ENCODE measurements around the gene PSMD13.

Gene PSMD13

DNA sequence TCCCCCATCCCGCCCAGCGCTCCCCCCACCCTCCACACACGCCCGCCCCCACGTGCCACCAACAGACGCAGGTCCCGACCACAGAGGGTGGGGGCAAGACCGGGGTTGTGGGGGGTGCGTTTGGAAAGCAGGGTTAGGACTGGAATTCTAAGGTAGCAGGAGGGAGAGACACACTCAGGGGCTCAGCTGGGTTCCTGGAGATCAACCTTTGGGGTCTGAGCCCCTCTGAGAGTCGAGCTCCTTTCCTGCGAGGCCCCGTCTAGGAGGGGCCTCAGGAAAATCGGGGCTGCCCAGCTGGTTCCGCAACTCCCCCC, 52.6 kb downstream of the PSMD13 start:
- DNase-seq (ENCODE audit: low read depth): no peak

DNA sequence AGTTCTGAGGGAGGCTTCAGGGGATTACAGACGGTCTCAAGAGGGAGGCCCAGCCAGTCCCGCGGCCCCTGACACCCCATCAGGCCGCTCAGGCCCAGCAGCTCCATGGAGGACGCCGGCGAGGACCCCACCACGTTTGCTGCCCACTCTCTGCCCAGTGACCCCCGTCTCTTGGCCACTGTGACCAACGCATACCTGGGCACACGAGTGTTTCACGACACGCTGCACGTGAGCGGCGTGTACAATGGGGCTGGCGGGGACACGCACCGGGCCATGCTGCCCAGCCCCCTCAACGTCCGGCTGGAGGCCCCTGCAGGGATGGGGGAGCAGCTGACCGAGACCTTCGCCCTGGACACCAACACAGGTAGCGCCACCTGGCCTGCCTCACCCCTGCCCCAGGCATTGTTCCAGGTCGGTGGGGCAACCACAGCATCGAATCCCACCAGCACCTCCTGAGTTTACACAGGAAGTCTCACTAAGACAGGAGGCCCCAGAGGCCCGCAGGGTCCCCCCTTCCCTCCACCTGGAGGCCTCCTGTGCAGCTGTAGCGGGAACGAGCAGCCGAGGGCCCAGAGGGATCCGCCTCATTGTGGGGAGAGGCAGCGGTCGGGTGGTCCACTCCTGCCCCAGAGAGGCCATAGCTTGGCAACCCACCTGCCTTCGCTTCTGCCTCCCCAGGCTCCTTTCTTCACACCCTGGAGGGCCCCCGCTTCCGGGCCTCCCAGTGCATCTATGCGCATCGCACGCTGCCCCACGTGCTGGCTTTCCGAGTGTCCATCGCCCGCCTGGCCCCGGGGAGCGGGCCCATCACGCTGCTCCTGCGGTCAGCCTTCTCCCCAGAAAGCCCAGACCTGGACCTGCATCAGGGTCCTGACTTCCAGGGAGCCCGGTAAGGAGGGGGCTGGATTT, 53.2 kb downstream of the PSMD13 start:
- DNase-seq (ENCODE audit: low read depth): no peak

DNA sequence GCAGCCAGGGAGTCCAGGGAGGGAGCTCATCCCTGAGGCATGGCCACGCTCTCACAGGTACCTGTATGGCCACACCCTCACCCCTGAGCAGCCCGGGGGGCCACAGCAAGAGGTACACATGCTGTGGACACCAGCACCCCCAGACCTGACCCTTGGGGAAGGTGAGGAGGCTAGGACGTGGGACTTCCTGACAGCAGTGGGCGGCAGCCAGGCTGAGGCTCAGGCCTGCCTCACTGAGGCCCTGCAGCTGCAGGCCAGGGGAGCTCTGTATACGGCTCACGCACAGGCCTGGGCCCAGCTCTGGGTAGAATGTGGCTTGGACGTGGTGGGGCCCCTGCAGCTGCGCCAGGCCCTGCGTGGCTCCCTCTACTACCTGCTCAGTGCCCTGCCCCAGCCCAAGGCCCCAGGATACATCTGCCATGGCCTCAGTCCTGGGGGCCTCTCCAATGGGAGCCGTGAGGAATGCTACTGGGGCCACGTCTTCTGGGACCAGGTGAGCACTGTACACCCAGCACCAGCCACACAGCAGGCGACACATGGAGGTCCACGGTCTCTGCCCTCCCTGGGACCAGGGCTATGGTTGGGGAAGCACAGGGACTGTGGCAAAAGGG, 54.0 kb downstream of the PSMD13 start:
- no peak for DNase-seq (ENCODE audit: low read depth)

DNA sequence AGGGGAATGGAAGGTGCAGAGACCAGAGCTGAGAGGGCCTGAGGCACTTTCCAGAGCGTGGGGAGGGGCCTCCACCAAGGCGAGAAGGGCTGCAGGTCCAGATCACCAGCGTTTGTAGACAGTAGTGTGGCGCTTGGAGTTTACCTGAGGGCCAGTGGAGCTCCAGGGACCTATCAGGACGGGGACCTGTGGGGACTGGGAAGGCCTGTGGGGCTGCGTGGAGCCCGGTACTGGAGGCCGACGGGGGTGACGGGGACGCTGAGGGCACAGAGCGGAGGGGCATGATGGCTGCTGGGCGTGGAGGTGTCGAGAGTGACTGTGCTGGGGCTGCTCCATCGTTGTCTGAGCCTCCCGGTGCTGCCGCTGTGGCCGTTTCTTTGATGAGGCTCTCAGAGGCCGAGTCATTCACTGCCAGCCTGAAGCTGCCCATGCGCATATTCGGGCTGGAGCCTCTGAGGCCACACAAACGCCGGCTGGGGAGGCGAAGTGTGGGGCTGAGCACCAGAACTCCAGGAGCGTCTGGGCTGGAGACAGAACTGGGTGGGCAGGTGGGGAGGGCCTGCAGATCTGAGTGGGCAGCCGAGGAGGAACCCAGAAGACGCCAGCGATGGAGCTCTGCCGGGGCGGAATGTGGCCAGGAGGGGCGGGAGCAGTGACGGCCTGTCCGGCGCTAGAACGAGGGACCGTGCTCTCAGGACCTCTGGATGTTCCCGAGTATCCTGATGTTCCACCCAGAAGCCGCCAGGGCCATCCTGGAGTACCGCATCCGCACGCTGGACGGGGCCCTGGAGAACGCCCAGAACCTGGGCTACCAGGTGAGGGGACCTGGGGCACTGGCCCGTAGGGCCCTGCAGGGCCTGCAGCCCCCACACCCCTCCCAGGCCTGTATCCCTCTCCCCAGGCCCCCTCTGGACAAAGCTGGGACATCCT, 54.8 kb downstream of the PSMD13 start:
- DNase-seq (ENCODE audit: low read depth): no peak

DNA sequence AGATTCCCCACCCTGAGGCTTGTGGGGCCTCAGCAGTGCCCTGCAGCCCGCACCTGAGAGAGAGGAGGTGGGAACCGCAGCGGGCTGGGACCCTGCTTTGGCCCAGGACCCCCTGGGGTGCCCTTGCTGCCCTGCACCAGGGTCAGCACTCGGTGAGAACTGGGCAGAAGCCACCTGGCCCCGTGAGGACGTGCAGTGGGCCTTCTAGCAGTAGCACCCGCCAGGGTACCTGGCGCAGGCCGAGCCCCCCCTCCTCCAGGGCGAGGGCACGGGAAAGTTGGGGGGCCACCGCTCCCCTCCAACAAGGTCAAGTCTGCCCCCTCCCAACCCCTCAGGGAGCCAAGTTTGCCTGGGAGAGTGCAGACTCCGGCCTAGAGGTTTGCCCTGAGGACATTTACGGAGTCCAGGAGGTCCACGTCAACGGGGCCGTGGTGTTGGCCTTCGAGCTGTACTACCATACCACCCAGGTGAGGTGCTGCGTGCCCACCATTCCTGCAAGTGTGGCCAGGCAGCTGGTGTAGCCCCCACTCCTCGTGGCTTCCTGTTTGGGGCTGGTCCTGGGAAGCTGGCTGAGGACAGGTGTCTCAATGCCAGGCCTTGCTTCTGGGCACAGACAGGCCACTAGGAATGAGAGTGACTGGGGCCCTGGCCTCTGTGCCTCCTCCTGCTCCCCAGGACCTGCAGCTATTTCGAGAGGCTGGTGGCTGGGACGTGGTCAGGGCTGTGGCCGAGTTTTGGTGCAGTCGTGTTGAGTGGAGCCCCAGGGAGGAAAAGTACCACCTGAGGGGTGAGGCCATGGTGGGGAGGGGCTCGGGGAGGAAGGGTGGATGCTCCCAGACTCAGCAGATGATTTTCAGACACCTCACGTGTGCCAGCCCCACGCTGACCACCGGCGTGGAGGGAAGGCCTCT, 55.7 kb downstream of the PSMD13 start:
- DNase-seq (ENCODE audit: low read depth): no peak

DNA sequence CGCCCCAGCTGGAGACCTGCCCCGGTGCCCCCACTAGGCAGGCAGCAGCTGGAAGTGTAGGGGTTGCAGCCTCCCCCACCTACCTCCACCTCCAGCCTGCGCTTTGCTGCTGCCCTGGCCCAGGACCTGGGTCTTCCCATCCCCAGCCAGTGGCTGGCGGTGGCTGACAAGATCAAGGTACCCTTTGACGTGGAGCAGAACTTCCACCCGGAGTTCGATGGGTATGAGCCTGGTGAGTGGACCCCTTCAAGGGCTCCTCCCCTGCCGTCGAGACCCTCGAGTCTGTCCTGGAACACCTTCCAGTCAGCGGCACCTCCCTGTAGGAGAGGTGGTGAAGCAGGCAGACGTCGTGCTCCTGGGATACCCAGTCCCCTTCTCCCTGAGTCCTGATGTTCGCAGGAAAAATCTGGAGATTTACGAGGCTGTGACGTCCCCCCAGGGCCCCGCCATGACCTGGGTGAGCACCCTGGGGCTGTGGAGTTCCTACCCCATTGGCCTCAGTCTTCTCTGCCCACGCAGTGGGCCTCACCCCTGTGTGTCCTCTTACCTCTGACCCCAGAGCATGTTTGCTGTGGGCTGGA, 56.6 kb downstream of the PSMD13 start:
- DNase-seq (ENCODE audit: low read depth): no peak

DNA sequence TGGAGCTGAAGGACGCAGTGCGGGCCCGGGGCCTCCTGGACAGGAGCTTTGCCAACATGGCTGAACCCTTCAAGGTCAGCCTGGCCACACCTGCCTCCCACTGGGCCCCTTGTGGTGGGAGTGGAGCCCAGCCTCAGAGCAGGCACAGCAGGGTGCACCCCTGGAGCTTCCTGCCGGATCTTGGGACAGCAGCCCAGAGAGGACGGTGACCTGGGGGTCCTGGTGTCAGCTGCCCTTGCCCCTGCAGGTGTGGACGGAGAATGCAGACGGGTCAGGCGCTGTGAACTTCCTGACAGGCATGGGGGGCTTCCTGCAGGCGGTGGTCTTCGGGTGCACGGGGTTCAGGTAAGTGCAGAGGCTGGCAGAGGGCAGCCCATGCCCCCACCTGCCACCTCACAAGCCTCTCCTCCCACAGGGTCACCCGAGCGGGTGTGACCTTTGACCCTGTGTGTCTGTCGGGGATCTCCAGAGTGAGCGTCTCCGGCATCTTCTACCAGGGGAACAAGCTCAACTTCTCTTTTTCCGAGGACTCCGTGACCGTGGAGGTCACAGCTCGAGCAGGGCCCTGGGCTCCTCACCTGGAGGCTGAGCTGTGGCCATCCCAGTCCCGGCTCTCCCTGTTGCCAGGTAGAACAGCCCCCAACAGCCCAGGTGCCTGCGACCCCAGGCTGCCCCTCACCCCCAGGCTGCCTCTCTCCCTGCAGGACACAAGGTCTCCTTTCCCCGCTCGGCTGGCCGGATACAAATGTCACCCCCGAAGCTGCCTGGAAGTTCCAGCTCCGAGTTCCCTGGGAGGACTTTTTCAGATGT, 57.3 kb downstream of the PSMD13 start:
- DNase-seq (ENCODE audit: low read depth): no peak

DNA sequence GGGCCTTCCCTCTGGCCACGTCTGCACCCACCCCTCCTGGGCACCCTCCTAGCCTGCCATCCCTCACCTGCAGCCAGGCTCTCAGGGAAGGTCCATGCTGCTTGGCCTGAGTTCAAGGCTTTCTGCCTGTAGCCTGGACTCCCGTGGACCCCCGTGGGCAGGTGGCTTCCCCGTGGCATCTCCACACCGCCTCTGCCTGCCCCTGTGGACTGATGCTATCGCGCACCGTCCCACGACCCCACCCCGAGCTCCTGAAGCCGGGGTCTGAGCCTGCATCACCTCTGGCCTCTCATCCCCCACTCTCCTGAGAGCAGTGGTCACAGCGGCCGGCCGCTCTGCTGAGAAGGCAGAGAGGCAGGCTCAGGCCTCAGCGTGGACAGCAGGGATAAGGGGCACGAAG, 58.0 kb downstream of the PSMD13 start:
- no peak for DNase-seq (ENCODE audit: low read depth)

DNA sequence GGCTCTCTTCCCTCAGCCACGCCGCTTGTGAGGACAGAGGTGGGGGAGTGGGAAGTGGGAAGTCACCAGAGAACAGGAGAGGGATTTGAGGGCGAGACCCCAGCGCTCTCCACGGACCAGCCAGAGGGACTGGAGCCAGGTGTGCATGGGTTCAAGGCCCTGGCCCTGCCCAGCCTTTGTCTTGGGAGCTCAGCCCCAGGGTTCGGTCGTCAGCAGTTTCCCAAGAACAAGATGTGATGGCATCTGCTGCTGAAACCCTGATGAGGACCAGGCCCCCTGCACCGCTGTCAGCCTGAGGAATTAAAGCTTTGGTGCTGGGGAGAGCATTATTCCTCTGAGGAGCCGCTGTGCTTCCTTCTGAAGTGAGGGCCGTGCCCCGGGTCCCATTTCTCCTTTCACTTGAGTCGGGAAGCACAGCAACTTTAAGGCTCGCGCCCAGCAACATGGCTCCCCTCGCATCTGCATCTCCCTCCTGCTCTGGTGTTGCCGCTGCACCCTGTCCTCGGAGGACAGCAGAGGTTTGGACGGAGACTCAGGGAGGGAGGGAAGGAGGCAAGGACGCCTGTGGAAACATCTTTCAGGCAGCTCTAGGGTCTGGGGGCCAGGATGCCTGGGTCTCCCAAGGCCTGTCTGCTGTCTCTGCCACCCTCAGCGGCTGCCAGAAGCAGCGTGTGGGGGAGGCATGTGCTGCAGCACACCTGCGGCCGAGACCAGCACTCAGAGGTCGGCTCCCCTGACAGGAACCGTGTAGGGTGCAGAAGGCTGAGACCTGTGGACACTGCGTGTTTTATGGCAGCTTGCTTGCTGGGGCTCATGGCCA, 58.8 kb downstream of the PSMD13 start:
- DNase-seq (ENCODE audit: low read depth): no peak

DNA sequence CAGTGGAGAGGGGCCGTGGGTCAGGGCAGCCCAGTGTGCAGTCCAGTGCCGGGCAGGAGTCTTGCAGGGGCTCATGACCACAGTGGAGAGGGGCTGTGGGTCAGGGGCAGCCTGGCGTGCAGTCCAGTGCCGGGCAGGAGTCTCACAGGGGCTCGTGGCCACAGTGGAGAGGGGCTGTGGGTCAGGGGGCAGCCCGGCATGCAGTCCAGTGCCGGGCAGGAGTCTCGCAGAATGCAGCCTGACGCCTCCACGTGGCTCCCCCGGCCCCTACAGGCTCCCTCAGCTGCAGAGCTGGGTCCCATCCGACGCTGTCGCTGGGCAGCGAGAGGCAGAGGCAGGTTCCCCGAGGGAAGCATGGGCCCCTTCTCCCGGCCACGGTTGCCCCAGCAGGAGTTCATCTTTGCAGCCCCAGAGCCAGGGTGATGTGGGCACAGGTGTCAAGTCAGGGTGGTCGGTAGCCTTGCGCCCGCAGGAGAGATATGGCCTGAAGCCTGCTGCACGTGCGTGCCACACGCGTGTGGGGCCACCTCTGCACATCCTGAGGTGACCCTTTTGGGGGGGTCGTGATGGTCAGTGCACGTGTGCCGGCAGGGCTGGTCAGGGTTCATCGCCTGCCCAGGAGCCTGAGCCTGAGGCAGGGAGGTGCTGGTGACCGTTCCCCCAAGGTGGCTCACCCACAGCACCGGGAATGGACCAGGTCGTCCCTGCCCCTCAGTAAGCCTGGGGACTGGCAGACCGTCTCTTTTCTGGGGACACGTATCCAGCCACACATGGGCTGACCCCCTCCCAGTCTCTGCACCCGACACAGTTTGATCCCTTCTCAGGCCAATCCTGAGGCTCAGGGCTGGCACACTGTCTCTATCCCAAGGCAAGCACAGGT, 59.6 kb downstream of the PSMD13 start:
- DNase-seq (ENCODE audit: low read depth): no peak

DNA sequence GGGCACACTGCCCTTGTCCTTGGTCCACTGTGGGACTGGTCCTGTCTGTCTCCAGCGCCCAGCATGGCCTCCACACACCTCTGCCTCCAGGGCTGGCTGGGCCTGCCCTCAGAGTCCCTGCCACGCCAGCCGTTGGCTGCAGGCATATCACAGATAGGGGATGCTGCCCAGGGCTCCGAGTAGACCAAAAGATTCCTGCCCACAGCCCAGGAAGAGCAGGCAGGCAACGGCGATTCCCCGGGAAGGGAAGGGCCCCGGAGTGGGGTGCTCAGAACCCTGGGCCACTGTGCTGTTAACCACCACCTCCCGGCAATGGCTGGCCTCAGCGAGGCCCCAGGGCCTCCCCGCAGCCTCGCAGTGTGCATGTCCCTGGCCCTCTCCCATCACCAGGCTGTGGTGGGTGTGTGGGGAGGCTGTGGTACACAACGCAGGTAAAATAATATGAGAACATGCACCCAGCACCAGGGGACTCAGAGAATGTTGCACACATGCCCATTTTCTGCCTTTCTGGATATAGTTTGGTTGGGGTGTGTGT, 60.3 kb downstream of the PSMD13 start:
- no peak for DNase-seq (ENCODE audit: low read depth)

DNA sequence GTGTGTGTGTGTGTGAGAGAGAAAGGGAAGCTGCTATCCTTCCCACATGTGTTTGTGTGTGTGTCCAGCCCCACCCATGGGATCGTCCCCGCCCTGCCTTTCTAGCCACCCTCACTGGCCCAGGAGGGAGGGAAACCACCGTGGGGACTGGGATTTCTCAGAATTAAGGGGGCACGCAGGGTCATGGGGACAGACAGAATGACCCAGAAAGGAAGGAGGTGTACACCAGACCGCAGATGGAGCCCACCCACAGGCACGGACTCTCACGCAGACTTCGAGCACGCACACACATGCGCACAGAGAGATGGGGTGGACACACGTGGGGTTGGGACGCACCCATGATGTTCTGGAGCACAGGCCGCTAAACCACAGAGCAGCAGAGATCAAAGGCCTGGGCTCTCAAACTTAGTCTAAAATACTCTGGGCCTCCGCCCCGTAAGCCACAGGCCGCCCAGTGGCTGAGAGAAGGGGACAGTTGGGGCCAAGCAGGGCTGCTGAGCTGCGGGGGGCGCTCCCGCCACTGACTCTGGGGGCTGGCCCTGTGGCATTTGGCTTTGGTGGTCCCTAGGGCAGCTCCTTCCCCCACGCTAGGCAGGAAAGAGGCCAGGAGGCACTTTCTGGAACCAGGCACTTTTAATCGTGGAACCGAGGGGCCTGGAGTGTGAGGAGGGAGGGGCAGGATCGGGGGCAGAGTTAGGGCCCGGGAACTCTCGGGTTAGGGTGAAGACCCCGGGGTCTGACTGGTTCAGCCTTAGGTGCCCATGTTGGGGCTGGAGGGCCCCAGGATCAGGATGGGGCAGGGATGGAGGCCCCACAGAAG, 61.0 kb downstream of the PSMD13 start:
- DNase-seq (ENCODE audit: low read depth): no peak

DNA sequence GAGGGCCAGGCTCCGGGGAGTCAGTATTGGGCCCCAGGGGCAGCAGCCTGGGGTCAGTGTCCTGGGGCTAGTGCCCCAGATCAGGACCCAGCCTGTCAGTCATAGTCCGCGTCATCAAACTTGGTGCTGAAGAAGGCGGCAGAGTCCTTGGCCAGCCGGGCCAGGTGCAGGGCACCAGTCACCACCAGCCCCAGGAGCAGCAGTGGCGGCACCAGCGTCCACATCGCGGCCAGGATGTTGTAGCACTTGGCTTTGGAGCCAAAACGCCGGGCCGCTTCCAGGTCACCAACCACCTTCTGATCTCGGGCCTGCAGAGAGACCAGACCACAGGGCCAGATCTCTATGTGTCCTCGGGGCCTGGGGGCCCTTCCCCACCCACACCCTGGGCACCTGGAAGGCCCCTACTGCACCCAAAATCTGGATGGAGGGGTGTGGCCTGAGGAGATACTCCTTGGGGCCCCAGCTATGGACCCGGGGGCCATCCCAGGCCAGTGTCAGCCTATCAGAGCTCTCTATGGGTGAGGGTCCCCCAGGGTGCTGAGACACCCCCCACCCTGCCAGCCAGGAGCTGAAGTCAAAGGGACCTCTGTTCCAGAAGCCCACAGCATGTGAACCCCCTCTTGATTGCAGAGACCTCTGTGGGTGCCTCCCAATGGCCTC, 61.8 kb downstream of the PSMD13 start:
- DNase-seq (ENCODE audit: low read depth): no peak

DNA sequence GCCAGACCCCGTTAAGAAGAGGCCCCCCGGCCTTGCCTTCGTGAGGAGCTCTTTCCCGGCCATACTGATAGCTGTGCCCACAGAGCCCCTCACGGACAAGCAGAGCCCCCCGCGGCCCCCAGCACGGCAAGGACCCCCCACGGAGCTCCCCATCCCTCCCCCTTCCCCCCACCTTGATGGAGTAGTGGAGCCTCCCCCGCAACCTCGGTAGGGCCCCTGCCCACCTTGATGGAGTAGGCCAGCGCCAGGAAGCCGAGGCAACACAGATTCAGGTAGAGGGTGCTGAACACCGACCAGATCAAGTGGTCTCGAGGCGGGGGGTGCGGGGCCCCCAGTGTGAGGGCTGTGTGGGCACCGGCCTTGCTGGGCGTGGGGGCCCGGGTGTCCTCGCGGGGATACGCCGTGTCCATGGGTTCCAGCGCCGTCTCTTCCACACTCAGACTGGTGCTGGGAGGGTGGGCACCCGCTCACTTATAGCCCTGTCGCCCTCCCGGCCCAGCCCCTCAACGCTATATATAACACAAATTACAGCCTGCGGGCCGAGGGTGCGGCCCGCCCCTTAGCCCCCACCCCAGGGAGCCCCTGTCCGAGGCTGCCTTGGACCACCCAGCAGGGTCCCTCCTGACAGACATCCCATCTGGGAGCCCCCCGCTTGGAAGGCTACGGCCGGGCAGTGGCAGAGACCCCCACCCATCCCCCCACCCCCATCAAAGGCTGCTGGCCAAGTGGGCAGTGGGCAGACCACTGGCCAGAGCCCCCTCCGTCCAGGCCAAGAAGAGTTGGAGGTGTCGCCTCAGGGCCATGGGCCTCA, 62.5 kb downstream of the PSMD13 start, which contains the start of gene IFITM5:
IFITM5 (minus strand) TSS at position 446 of the 811 bp plus-strand sequence; CDS start at position 410, 36 bp downstream.
- no peak for DNase-seq (ENCODE audit: low read depth)

DNA sequence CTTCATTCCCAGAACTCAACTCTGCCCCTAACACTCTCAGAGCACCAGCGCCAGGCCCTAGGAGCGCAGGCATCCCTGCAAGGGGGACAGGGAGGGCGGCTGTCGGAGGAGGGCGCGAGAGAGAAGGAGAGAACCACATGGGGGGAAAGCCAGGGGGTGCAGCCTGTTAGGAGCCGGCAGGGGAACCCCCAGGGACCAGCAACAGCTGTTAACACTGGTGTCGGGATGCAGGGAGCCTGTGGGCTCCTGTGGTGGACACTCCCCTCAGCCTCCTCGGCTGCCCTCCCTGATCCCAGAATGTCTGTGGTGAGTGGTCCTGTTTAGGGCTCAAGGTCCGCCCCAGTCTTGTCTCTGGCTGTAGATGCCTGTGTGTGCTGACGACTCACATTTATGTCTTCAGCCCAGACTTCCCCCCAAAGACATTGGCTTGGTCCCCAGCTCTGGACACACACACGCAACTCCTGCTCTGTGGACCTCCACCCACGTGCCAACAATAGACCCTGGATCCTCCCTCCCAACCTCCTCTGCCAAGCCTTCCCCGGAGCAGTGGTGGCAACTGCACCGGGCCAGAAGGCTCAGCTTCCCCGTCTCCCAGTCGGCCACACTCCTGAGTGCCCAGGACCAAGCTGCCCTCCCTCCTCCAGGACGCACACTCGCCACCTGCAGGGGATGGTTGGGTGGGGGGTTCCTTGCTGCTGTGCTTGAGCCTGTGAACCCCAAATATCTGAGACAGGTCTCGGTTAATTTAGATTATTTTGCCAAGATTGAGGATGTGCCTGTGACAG, 63.4 kb downstream of the PSMD13 start:
- no peak for DNase-seq (ENCODE audit: low read depth)

All from amniotic epithelial cell (primary cell).